ENCODE measurements around the gene EIF3B. TPM values are rescaled to one million over a fixed set of nuclear protein-coding genes. Genes with fewer than 3 reads are reported as not detected.

EIF3B gene
- total and polyA plus RNA-seq, 2 of the 4 experiments (the other 2 are of a cell fraction) = 105 to 201 TPM

DNA sequence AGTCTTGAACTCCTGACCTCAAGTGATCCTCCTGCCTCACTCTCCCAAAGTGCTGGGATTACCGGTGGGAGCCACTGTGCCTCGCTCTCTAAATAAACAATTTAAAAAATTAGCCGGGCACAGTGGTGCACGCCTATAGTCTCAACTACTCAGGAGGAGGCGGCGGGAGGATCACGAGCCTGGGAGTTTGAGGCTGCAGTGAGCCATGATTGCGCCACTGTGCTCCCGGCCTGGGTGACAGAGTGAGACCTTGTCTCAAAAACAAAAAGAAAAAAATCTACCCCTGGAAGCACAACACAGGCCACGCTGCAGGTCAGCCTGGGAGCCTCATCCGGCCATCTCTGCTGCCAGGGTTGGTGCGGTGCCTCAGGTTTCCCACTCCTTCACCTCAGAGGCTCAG lies 3.8 kb upstream of the EIF3B start:
- Histone ChIP-seq H2BK20ac (ENCODE audit: low read depth, low read length) (no peak overlapping the region), H2AK9ac (replicated peaks; ENCODE audit: low read depth, low read length, poor library complexity) (no peak overlapping the region), H4K91ac (ENCODE audit: insufficient read depth, low read depth, low read length) (no peak overlapping the region), H3K9ac (ENCODE audit: low read depth, low read length) (no peak overlapping the region), H4K20me1 (ENCODE audit: insufficient read depth, low read length) (peaks cover 11% of the 10 kb centered on the region), H3K9me1 (ENCODE audit: insufficient read depth, low read length) (peaks cover 8% of the 10 kb centered on the region; the same call in 1 of the 2 replicates), H4K8ac (ENCODE audit: low read depth in 2 of 2, low read length in 2 of 2) (no peak overlapping the region), H3K27me3 (ENCODE audit: control insufficient read depth, insufficient read depth, low read length) (no peaks in the 10 kb centered on the region), H3K23ac (ENCODE audit: low read depth, low read length) (no peak overlapping the region), H4K5ac (ENCODE audit: low read depth, low read length) (no peak overlapping the region), H2BK15ac (ENCODE audit: low read depth, low read length) (no peak overlapping the region), H2AFZ (replicated peaks; ENCODE audit: low read length, poor library complexity) (no peak overlapping the region), H3K4me1 (ENCODE audit: control insufficient read depth, insufficient read depth, low read length) (peaks cover 2% of the 10 kb centered on the region; the same call in 1 of the 2 replicates), H3K79me1 (ENCODE audit: low read depth in 1 of 2, low read length in 2 of 2) (peaks cover 2 to 17% of the 10 kb centered on the region in 2 experiments; a peak in 3 of 4 replicates), H3K27ac (ENCODE audit: insufficient read depth, low read length) (no peak overlapping the region), H3K4ac (ENCODE audit: low read depth, low read length) (no peak overlapping the region), H2BK120ac (ENCODE audit: low read depth, low read length) (no peak overlapping the region), H2AK5ac (ENCODE audit: low read depth, low read length) (no peak overlapping the region), H3K56ac (ENCODE audit: extremely low read depth, insufficient read depth, low read length) (no peak overlapping the region), H3K4me3 (ENCODE audit: insufficient read depth, low read depth, low read length) (no peak overlapping the region), H3K14ac (replicated peaks; ENCODE audit: low read depth, low read length) (no peak overlapping the region), H3K4me2 (ENCODE audit: low read depth, low read length) (no peak overlapping the region), H3K9me3 (ENCODE audit: control insufficient read depth, insufficient read depth, low read length) (no peaks in the 10 kb centered on the region), H2BK5ac (ENCODE audit: low read depth, low read length, poor library complexity, severe bottlenecking) (no peak overlapping the region), H3K36me3 (ENCODE audit: control insufficient read depth, insufficient read depth, low read length) (no peaks in the 10 kb centered on the region), H3K18ac (ENCODE audit: low read depth, low read length) (no peak overlapping the region)
- intact Hi-C loops (cut with micrococcal nuclease) (no loop called here), in situ Hi-C loops (cut with MboI; ENCODE audit: low sequenced_read_pairs) (no loop called here), dilution Hi-C loops (cut with HindIII; ENCODE audit: low sequenced_read_pairs, unreplicated experiment) (no loop called here)
- POLR2A ChIA-PET (ENCODE audit: unreplicated experiment) = no interaction called here
- no peak for TF ChIP-seq POLR2A (IDR thresholded peaks at IDR 0.05; ENCODE audit: low read depth, low read length)
- no peak for TF ChIP-seq RCOR1 (IDR thresholded peaks at IDR 0.05; ENCODE audit: insufficient replicate concordance, low read length)
- TF ChIP-seq, protein P1, sequence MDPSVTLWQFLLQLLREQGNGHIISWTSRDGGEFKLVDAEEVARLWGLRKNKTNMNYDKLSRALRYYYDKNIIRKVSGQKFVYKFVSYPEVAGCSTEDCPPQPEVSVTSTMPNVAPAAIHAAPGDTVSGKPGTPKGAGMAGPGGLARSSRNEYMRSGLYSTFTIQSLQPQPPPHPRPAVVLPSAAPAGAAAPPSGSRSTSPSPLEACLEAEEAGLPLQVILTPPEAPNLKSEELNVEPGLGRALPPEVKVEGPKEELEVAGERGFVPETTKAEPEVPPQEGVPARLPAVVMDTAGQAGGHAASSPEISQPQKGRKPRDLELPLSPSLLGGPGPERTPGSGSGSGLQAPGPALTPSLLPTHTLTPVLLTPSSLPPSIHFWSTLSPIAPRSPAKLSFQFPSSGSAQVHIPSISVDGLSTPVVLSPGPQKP (IDR thresholded peaks at IDR 0.05; ENCODE audit: borderline replicate concordance, low read depth, low read length) = no peak
- no peak for TF ChIP-seq CHD1 (IDR thresholded peaks at IDR 0.05; ENCODE audit: low read depth, low read length)
- no peak for TF ChIP-seq RFX5 (IDR thresholded peaks at IDR 0.05; ENCODE audit: low read depth, low read length)
- TF ChIP-seq, protein P2, sequence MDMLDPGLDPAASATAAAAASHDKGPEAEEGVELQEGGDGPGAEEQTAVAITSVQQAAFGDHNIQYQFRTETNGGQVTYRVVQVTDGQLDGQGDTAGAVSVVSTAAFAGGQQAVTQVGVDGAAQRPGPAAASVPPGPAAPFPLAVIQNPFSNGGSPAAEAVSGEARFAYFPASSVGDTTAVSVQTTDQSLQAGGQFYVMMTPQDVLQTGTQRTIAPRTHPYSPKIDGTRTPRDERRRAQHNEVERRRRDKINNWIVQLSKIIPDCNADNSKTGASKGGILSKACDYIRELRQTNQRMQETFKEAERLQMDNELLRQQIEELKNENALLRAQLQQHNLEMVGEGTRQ (IDR thresholded peaks at IDR 0.05; ENCODE audit: low read depth, low read length) = no peak
- no peak for TF ChIP-seq MAZ (IDR thresholded peaks at IDR 0.05; ENCODE audit: borderline replicate concordance, low read depth, low read length)
- no peak for TF ChIP-seq RAD21 (IDR thresholded peaks at IDR 0.05; ENCODE audit: low read length)
- no peak for TF ChIP-seq MAFK (IDR thresholded peaks at IDR 0.05; ENCODE audit: low read depth, low read length)
- TF ChIP-seq SMC3 (IDR thresholded peaks at IDR 0.05; ENCODE audit: low read depth, low read length) = no peak
- TF ChIP-seq FOS (IDR thresholded peaks at IDR 0.05; ENCODE audit: low read depth, low read length) = no peak
- TF ChIP-seq NFE2L2 (IDR thresholded peaks at IDR 0.05; ENCODE audit: low read depth, low read length) = no peak
- TF ChIP-seq BHLHE40 (IDR thresholded peaks at IDR 0.05; ENCODE audit: low read depth, low read length) = no peak
- no peak for TF ChIP-seq CTCF (conservative IDR thresholded peaks at IDR 0.05; ENCODE audit: low read depth, low read length)
- TF ChIP-seq MXI1 (IDR thresholded peaks at IDR 0.05; ENCODE audit: borderline replicate concordance, low read depth, low read length) = no peak
- no peak for TF ChIP-seq CEBPB (IDR thresholded peaks at IDR 0.05; ENCODE audit: low read depth, low read length)
- ATAC-seq (ENCODE audit: low read depth) (no peak), DNase-seq (no peak)
- BruUV-seq (replicated peaks) = no TSS peak
- CTCF ChIA-PET = no interaction called here
- 95% methylated on average over 4 of the region's 12 CpGs; no CpG with 5 or more reads in 1 of the 2 experiments for WGBS, 2 experiments (ENCODE audit: extremely low coverage in 2 of 2, insufficient read length in 1 of 2)
